ENCODE measurements around the gene PASK. TPM values are rescaled to one million over a fixed set of nuclear protein-coding genes. Genes with fewer than 3 reads are reported as not detected.

Gene PASK
- total and polyA plus RNA-seq, 2 donors (not counting 1 experiment from before 2014, with no cell fraction given): 48.2 to 144 TPM

GRCh38 chr2:241125626-241126025 lies 23.6 kb downstream of the PASK start:
- Histone ChIP-seq H3K9ac (ENCODE audit: low read length) (no peak overlapping the region), H3K36me3 (replicated peaks in 1 of 2; ENCODE audit: control extremely low read depth in 1 of 2, control insufficient read depth in 1 of 2, extremely low read depth in 1 of 2, insufficient read depth in 2 of 2, low read length in 1 of 2) (peaks cover 3 to 24% of the 10 kb centered on the region in 2 experiments), H3K27me3 (replicated peaks in 1 of 4; ENCODE audit: control extremely low read depth in 1 of 4, control insufficient read depth in 3 of 4, insufficient read depth in 4 of 4, low read length in 3 of 4) (no peaks in the 10 kb centered on the region), H3K4me2 (replicated peaks; ENCODE audit: low read depth, low read length, poor library complexity, severe bottlenecking) (peak overlapping the region; percentile 54), H3K4me1 (ENCODE audit: control insufficient read depth in 2 of 2, insufficient read depth in 2 of 2, low read length in 2 of 2) (peaks cover 44 to 61% of the 10 kb centered on the region in 2 donors), H3K79me2 (ENCODE audit: control insufficient read depth, insufficient read depth, low read length) (peaks cover 4% of the 10 kb centered on the region), H3K4me3 (ENCODE audit: control extremely low read depth in 1 of 5, extremely low read depth in 1 of 5, insufficient read depth in 1 of 5, low read depth in 2 of 5, low read length in 4 of 5) (peak overlapping the region in 1 of 5 experiments; percentile 10), H3K27ac (ENCODE audit: low read length in 2 of 2) (peak overlapping the region; percentile 94 to 97), H4K20me1 (ENCODE audit: control insufficient read depth, insufficient read depth, low read length, poor library complexity, severe bottlenecking) (no peaks in the 10 kb centered on the region), H2AFZ (ENCODE audit: insufficient read depth, low read depth, low read length, poor library complexity, severe bottlenecking) (no peak overlapping the region), H3K9me3 (ENCODE audit: control extremely low read depth in 1 of 3, control insufficient read depth in 2 of 3, insufficient read depth in 1 of 3, low read length in 2 of 3) (peaks cover 0 to 12% (median under 1%) of the 10 kb centered on the region in 3 donors)
- DNase-seq (peak; percentile 63), ATAC-seq (ENCODE audit: low read depth) (no peak)
- TF ChIP-seq EZH2 (IDR thresholded peaks at IDR 0.05; ENCODE audit: borderline replicate concordance, insufficient read depth, low read depth, low read length, poor library complexity, severe bottlenecking) (no peak), CTCF (IDR thresholded peaks at IDR 0.05) (no peak)
- WGBS (ENCODE audit: insufficient coverage): 93% methylated on average over 10 of the region's 13 CpGs
- no peaks in the 10 kb centered on the region for H3K9me3 Mint-ChIP-seq (ENCODE audit: insufficient read depth)
- H3K27me3 Mint-ChIP-seq: no peaks in the 10 kb centered on the region
- CTCF ChIA-PET: no interaction called here
- H3K4me3 Mint-ChIP-seq: peak overlapping the region; percentile 67
- POLR2A ChIA-PET: interaction anchor here (1.9 kb wide), 1 partner anchor 16 kb away, joined by 9 read pairs; no protein-coding TSS in a partner anchor
- intact Hi-C loops (cut with micrococcal nuclease): loop anchor here (2.0 kb wide), 2 partner anchors 23 to 47 kb away; partner anchors contain the start of gene MTERF4
- peak overlapping the region; percentile 99 for H3K27ac Mint-ChIP-seq
- H3K4me1 Mint-ChIP-seq: peaks cover 53% of the 10 kb centered on the region

GRCh38 chr2:241123816-241124536 lies 25.3 kb downstream of the PASK start:
- no peak overlapping the region for H3K4me2 ChIP-seq (replicated peaks; ENCODE audit: low read depth, low read length, poor library complexity, severe bottlenecking)
- Mint-ChIP-seq H3K4me1 (peaks cover 42% of the 10 kb centered on the region), H3K27me3 (no peaks in the 10 kb centered on the region), H3K27ac (peak overlapping the region; percentile 84), H3K4me3 (peak overlapping the region; percentile 52), H3K9me3 (ENCODE audit: insufficient read depth) (no peaks in the 10 kb centered on the region)
- H4K20me1 ChIP-seq (ENCODE audit: control insufficient read depth, insufficient read depth, low read length, poor library complexity, severe bottlenecking): no peaks in the 10 kb centered on the region
- H3K4me3 ChIP-seq (ENCODE audit: control extremely low read depth in 1 of 5, extremely low read depth in 1 of 5, insufficient read depth in 1 of 5, low read depth in 2 of 5, low read length in 4 of 5): no peak overlapping the region
- H3K79me2 ChIP-seq (ENCODE audit: control insufficient read depth, insufficient read depth, low read length): peaks cover 4% of the 10 kb centered on the region
- ChIA-PET POLR2A (interaction anchor here (0.6 to 1.6 kb wide), 4 partner anchors 12 to 25 kb away, joined by 3 to 7 read pairs (median 4); partner anchors contain the start of genes MTERF4 and PASK), CTCF (interaction anchor here (0.5 to 2.0 kb wide), 4 partner anchors 27 to 754 kb away, joined by 3 to 6 read pairs (median 4); partner anchors contain the start of gene PPP1R7)
- TF ChIP-seq EZH2 (IDR thresholded peaks at IDR 0.05; ENCODE audit: borderline replicate concordance, insufficient read depth, low read depth, low read length, poor library complexity, severe bottlenecking) (no peak), CTCF (IDR thresholded peaks at IDR 0.05) (no peak)
- H3K36me3 ChIP-seq (replicated peaks in 1 of 2; ENCODE audit: control extremely low read depth in 1 of 2, control insufficient read depth in 1 of 2, extremely low read depth in 1 of 2, insufficient read depth in 2 of 2, low read length in 1 of 2): peaks cover 5 to 27% of the 10 kb centered on the region in 2 experiments
- no peak for DNase-seq
- H3K4me1 ChIP-seq (ENCODE audit: control insufficient read depth in 2 of 2, insufficient read depth in 2 of 2, low read length in 2 of 2): peaks cover 33 to 48% of the 10 kb centered on the region in 2 donors
- WGBS (ENCODE audit: insufficient coverage): 92% methylated on average over 9 of the region's 16 CpGs
- no peak for ATAC-seq (ENCODE audit: low read depth)
- H3K27me3 ChIP-seq (replicated peaks in 1 of 4; ENCODE audit: control extremely low read depth in 1 of 4, control insufficient read depth in 3 of 4, insufficient read depth in 4 of 4, low read length in 3 of 4): no peaks in the 10 kb centered on the region
- no peak overlapping the region for H3K27ac ChIP-seq (ENCODE audit: low read length in 2 of 2)
- intact Hi-C loops (cut with micrococcal nuclease): no loop called here
- no peak overlapping the region for H3K9ac ChIP-seq (ENCODE audit: low read length)
- no peak overlapping the region for H2AFZ ChIP-seq (ENCODE audit: insufficient read depth, low read depth, low read length, poor library complexity, severe bottlenecking)
- H3K9me3 ChIP-seq (ENCODE audit: control extremely low read depth in 1 of 3, control insufficient read depth in 2 of 3, insufficient read depth in 1 of 3, low read length in 2 of 3): peaks cover 0 to 7% (median 1%) of the 10 kb centered on the region in 3 donors

Data from B cell (primary cell).